Fibroblast of lung (primary cell): ENCODE data around the gene FRK.

Source experiments
- CTCF ChIP-seq, 2 donors: IDR thresholded peaks in 1 of 2; conservative IDR thresholded peaks in 1 of 2; 1 replicate in 1 of 2; 2 replicates in 1 of 2; pipeline ENCODE4 v1.5.1; 2011 to 2012; ENCODE audit warnings: low read length in 2 of 2, control low read depth in 1 of 2, inconsistent platforms in 1 of 2, low read depth in 1 of 2, mild to moderate bottlenecking in 1 of 2
- EZH2 ChIP-seq: IDR thresholded peaks from 2 replicates; pipeline ENCODE4 v1.5.1; 2012; ENCODE audit warnings: low read length, control low read depth, mild to moderate bottlenecking; ENCODE audit errors: missing control alignments

GRCh38 chr6:115932481-115932880 is 128.2 kb downstream of the FRK start:
- TF ChIP-seq CTCF (conservative IDR thresholded peaks at IDR 0.05 in 1 of 2, IDR thresholded peaks at IDR 0.05 in 1 of 2; ENCODE audit: low read depth in 1 of 2, low read length in 2 of 2) (no peak), EZH2 (no peak)
